ENCODE results near the gene ERAP2.

- TF ChIP-seq POLR2A (IDR thresholded peaks at IDR 0.05) (no peak), CTCF (IDR thresholded peaks at IDR 0.05) (no peak)
Observed at GRCh38 chr5:96893342-96893741, 17.0 kb downstream of the ERAP2 start.
